Hepatocyte (in vitro differentiated cells): ENCODE measurements around the gene COTL1. TPM values are rescaled to one million over a fixed set of nuclear protein-coding genes. Genes with fewer than 3 reads are reported as not detected.

ENCODE experiments used
- DNase-seq: peaks from one replicate; pipeline ENCODE4 v3.0.0-alpha.2; 2016; ENCODE audit warnings: low spot score
- H2AFZ ChIP-seq: fragments of 200-600 bp; sonication (generic); 2 replicates; pipeline ENCODE4 v1.6.0; 2016; ENCODE audit warnings: antibody characterized with exemption, mild to moderate bottlenecking
- H3K27ac ChIP-seq: fragments of 200-600 bp; sonication (generic); 2 replicates; pipeline ENCODE4 v1.5.1; 2016; ENCODE audit warnings: mild to moderate bottlenecking
- H3K27me3 ChIP-seq: fragments of 200-600 bp; sonication (generic); 2 replicates; pipeline ENCODE4 v1.6.1; 2016
- H3K36me3 ChIP-seq: fragments of 200-600 bp; sonication (generic); replicated peaks from 2 replicates; pipeline ENCODE4 v1.5.1; 2016; ENCODE audit warnings: low read depth; ENCODE audit not compliant: insufficient read depth
- H3K4me1 ChIP-seq: fragments of 200-600 bp; sonication (generic); 2 replicates; pipeline ENCODE4 v1.5.1; 2016; ENCODE audit warnings: mild to moderate bottlenecking, moderate library complexity; ENCODE audit not compliant: insufficient read depth
- H3K4me2 ChIP-seq: fragments of 200-600 bp; sonication (generic); 2 replicates; pipeline ENCODE4 v1.6.0; 2016
- H3K4me3 ChIP-seq: fragments of 200-600 bp; sonication (generic); 2 replicates; pipeline ENCODE4 v1.5.1; 2016; ENCODE audit warnings: mild to moderate bottlenecking
- H3K79me2 ChIP-seq: fragments of 200-600 bp; sonication (generic); 2 replicates; pipeline ENCODE4 v1.6.0; 2017; ENCODE audit warnings: mild to moderate bottlenecking
- H3K9me2 ChIP-seq: fragments of 200-600 bp; sonication (generic); replicated peaks from 2 replicates; pipeline ENCODE4 v1.6.0; 2017; ENCODE audit warnings: mild to moderate bottlenecking; ENCODE audit not compliant: insufficient read depth
- H3K9me3 ChIP-seq: fragments of 200-600 bp; sonication (generic); 2 replicates; pipeline ENCODE4 v1.5.1; 2016; ENCODE audit warnings: low read depth, mild to moderate bottlenecking
- H4K20me1 ChIP-seq: fragments of 200-600 bp; sonication (generic); 2 replicates; pipeline ENCODE4 v1.6.0; 2016; ENCODE audit warnings: mild to moderate bottlenecking; ENCODE audit not compliant: insufficient read depth, poor library complexity, severe bottlenecking
- EZH2 ChIP-seq: fragments of 200-600 bp; sonication (generic); IDR thresholded peaks from 2 replicates; pipeline ENCODE4 v1.6.1; 2016; ENCODE audit warnings: antibody characterized with exemption, mild to moderate bottlenecking, borderline replicate concordance
- EZH2phosphoT487 ChIP-seq: fragments of 200-600 bp; sonication (generic); IDR thresholded peaks from one replicate; pipeline ENCODE4 v1.6.1; 2018; ENCODE audit warnings: antibody characterized with exemption, mild to moderate bottlenecking, low read depth, moderate library complexity; ENCODE audit not compliant: unreplicated experiment, severe bottlenecking
- WGBS: methylation state at CpG from one replicate; pipeline ENCODE4 v1.1.6; 2016; ENCODE audit warnings: low lambda C conversion rate; ENCODE audit errors: missing lambda C conversion rate; 5-methylcytosine and 5-hydroxymethylcytosine counted together
- polyA plus RNA-seq: library from polyadenylated mRNA; unstranded; fragments of >200 nt; fragmentation: Nextera tagmentation; extraction: Ambion mirVana; gene quantifications from 2 replicates; pipeline ENCODE4 v1.2.1, GENCODE V29; 2016
- total RNA-seq: library from RNA; depleted of rRNA; stranded (reverse); fragments of >200 nt; gene quantifications from 2 replicates; pipeline ENCODE4 v1.2.3, GENCODE V29; 2014
- TF ChIP-seq, protein P1 (sequence below): fragments of 200-600 bp; sonication (generic); IDR thresholded peaks from 2 replicates; pipeline ENCODE4 v1.5.1; 2016; ENCODE audit warnings: antibody characterized with exemption, mild to moderate bottlenecking; ENCODE audit not compliant: poor library complexity

The COTL1 gene
- total and polyA plus RNA-seq, 2 experiments from 2014 or later, result 30.1 to 104 TPM

DNA sequence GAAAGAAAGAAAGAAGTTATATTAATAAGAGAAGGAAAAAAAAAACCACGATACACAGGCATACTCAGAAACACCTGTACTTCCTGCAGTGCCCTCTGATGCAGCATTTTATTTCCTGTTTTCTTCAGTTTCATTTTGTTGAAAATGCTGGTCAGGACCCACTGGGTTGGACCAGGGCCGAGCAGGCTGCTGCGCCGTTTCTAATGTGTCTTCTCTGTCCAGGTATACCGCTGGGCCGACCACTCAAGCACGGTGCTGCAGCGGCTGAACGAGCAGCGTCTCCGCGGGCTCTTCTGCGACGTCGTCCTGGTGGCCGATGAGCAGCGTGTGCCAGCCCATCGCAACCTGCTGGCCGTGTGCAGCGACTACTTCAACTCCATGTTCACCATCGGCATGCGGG, 38.8 kb upstream of the COTL1 start:
- no peaks in the 10 kb centered on the region for H3K36me3 ChIP-seq
- no peak overlapping the region for H3K27ac ChIP-seq
- WGBS, result 98% methylated on average over 22 of the region's 22 CpGs

DNA sequence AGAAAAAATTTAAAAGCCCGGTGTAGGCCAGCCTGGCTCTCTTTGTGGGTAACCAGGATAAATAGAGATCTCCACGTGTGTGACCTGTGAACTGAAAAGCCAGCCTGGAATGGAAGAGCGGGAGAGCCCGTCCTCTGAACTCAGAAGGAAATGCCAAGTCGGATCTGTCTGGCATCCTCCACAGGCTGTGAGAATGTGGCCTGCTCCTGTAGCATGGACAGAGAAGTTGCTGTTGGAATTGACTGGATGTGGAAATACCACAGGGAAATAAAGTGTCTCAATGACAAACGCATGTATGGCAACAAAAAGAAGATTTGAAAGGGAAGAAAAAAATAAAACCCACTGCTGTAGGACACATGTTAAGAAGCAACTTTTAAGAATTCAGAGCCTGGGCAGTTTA, 37.1 kb upstream of the COTL1 start:
- Histone ChIP-seq H4K20me1 (no peaks in the 10 kb centered on the region), H3K9me3 (no peaks in the 10 kb centered on the region), H3K4me2 (no peak overlapping the region), H3K4me3 (no peak overlapping the region), H2AFZ (no peak overlapping the region), H3K4me1 (peaks cover 3% of the 10 kb centered on the region), H3K27me3 (no peaks in the 10 kb centered on the region), H3K9me2 (no peaks in the 10 kb centered on the region), H3K36me3 (no peaks in the 10 kb centered on the region), H3K27ac (no peak overlapping the region), H3K79me2 (peaks cover 13% of the 10 kb centered on the region)
- DNase-seq, result no peak
- 74% methylated on average over 6 of the region's 6 CpGs for WGBS
- TF ChIP-seq EZH2 (no peak), EZH2phosphoT487 (no peak)
- TF ChIP-seq, protein P1, sequence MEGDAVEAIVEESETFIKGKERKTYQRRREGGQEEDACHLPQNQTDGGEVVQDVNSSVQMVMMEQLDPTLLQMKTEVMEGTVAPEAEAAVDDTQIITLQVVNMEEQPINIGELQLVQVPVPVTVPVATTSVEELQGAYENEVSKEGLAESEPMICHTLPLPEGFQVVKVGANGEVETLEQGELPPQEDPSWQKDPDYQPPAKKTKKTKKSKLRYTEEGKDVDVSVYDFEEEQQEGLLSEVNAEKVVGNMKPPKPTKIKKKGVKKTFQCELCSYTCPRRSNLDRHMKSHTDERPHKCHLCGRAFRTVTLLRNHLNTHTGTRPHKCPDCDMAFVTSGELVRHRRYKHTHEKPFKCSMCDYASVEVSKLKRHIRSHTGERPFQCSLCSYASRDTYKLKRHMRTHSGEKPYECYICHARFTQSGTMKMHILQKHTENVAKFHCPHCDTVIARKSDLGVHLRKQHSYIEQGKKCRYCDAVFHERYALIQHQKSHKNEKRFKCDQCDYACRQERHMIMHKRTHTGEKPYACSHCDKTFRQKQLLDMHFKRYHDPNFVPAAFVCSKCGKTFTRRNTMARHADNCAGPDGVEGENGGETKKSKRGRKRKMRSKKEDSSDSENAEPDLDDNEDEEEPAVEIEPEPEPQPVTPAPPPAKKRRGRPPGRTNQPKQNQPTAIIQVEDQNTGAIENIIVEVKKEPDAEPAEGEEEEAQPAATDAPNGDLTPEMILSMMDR, result no peak

More for the DNA sequence above, 38.8 kb upstream of the COTL1 start:
- no peak overlapping the region for H3K4me3 ChIP-seq
- H2AFZ ChIP-seq, result no peak overlapping the region
- H3K9me3 ChIP-seq, result no peaks in the 10 kb centered on the region
- no peak overlapping the region for H3K4me2 ChIP-seq
- no peaks in the 10 kb centered on the region for H3K4me1 ChIP-seq
- H3K79me2 ChIP-seq, result peaks cover 10% of the 10 kb centered on the region
- no peaks in the 10 kb centered on the region for H3K9me2 ChIP-seq
- no peak for DNase-seq
- TF ChIP-seq EZH2 (no peak), EZH2phosphoT487 (no peak)
- TF ChIP-seq, protein P1, result no peak
- H3K27me3 ChIP-seq, result no peaks in the 10 kb centered on the region
- no peaks in the 10 kb centered on the region for H4K20me1 ChIP-seq

DNA sequence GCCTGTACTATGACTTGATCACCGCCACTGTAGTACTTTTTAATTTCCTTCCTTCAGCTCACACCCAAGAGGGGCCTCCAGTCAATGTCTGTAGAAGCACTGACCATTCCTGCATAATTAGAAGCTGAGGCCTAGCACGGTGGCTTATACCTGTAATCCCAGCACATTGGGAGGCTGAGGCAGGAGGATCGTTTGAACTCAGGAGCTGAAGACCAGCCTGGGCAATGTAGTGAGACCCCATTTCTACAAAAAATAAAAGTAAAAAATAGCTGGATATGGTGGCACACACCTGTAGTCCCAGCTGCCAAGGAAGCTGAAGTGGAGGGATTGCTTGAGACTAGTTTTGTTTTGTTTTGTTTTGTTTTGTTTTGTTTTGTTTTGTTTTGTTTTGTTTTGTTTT, 36.4 kb upstream of the COTL1 start:
- peaks cover 6% of the 10 kb centered on the region for H4K20me1 ChIP-seq
- TF ChIP-seq EZH2, result no peak
- TF ChIP-seq EZH2phosphoT487, result no peak
- TF ChIP-seq, protein P1, result no peak
- DNase-seq, result no peak
- no peaks in the 10 kb centered on the region for H3K27me3 ChIP-seq
- 95% methylated on average over 3 of the region's 3 CpGs for WGBS
- no peak overlapping the region for H2AFZ ChIP-seq
- no peaks in the 10 kb centered on the region for H3K9me2 ChIP-seq
- no peaks in the 10 kb centered on the region for H3K9me3 ChIP-seq
- no peak overlapping the region for H3K4me2 ChIP-seq
- H3K27ac ChIP-seq, result no peak overlapping the region
- H3K4me1 ChIP-seq, result peaks cover 11% of the 10 kb centered on the region
- H3K36me3 ChIP-seq, result no peaks in the 10 kb centered on the region
- H3K4me3 ChIP-seq, result no peak overlapping the region
- peaks cover 21% of the 10 kb centered on the region for H3K79me2 ChIP-seq

DNA sequence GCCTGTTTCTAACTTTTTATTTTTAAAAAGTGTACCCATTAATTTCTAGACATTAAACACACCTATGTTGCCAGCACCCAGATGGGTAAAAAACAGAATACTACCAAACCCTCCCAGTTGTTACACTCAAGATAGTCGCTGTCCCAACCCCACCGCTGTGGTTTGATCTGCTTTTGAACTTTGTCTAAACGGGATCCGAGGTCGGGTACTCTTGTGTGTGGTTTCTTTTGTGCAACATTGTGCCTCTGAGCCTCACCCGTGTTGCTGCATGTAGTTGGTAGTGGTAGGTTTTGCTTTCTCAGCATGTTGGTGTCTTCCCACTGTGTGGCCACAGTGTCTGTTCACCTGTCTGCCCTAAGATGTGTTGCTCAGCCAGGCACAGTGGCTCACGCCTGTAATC, 34.7 kb upstream of the COTL1 start:
- TF ChIP-seq EZH2phosphoT487 (no peak), EZH2 (no peak)
- TF ChIP-seq, protein P1, result no peak
- no peak overlapping the region for H3K4me2 ChIP-seq
- no peak overlapping the region for H2AFZ ChIP-seq
- H3K36me3 ChIP-seq, result no peaks in the 10 kb centered on the region
- peaks cover 26% of the 10 kb centered on the region for H3K79me2 ChIP-seq
- H3K27me3 ChIP-seq, result no peaks in the 10 kb centered on the region
- 98% methylated on average over 7 of the region's 7 CpGs for WGBS
- DNase-seq, result no peak
- no peak overlapping the region for H3K27ac ChIP-seq
- H3K4me3 ChIP-seq, result no peak overlapping the region
- H3K4me1 ChIP-seq, result peaks cover 16% of the 10 kb centered on the region
- no peaks in the 10 kb centered on the region for H3K9me2 ChIP-seq
- no peaks in the 10 kb centered on the region for H3K9me3 ChIP-seq
- peaks cover 6% of the 10 kb centered on the region for H4K20me1 ChIP-seq
